ENCODE measurements around the gene PRKCE. TPM values are rescaled to one million over a fixed set of nuclear protein-coding genes. Genes with fewer than 3 reads are reported as not detected.
A peak's percentile ranks its signal among the peaks of the same experiment; 100 is the strongest.
"Not testable (repeated sequence)": the region's sequence is repeated elsewhere in the genome, so short reads cannot be mapped to it uniquely, and the experiment has no call there.

PRKCE gene
- polyA plus RNA-seq, 2 donors, result 2.6 to 2.9 TPM

GRCh38 chr2:45888167-45888566 is 236.7 kb downstream of the PRKCE start:
- WGBS, 2 donors, result 86 to 88% methylated on average over 3 of the region's 3 CpGs
- Histone ChIP-seq H3K4me3 (ENCODE audit: low read depth in 1 of 2, low read length in 2 of 2) (no peak overlapping the region), H3K4me1 (ENCODE audit: control insufficient read depth in 2 of 2, insufficient read depth in 2 of 2, low read length in 1 of 2) (peaks cover 2 to 19% of the 10 kb centered on the region in 2 donors), H3K36me3 (ENCODE audit: control insufficient read depth in 2 of 2, insufficient read depth in 2 of 2, low read length in 1 of 2) (no peaks in the 10 kb centered on the region), H3K27me3 (ENCODE audit: control insufficient read depth in 1 of 2, insufficient read depth in 2 of 2, low read length in 2 of 2) (no peaks in the 10 kb centered on the region), H3K27ac (ENCODE audit: low read depth in 2 of 2, low read length in 1 of 2) (no peak overlapping the region), H3K9me3 (ENCODE audit: control insufficient read depth in 2 of 2, insufficient read depth in 1 of 2, low read depth in 1 of 2, low read length in 1 of 2) (no peaks in the 10 kb centered on the region)

- no peaks in the 10 kb centered on the region for H3K36me3 ChIP-seq (ENCODE audit: control insufficient read depth in 2 of 2, insufficient read depth in 2 of 2, low read length in 1 of 2)
- no peaks in the 10 kb centered on the region for H3K9me3 ChIP-seq (ENCODE audit: control insufficient read depth in 2 of 2, insufficient read depth in 1 of 2, low read depth in 1 of 2, low read length in 1 of 2)
- WGBS, 2 donors, result 83 to 95% methylated on average over 4 of the region's 4 CpGs
- H3K4me1 ChIP-seq (ENCODE audit: control insufficient read depth in 2 of 2, insufficient read depth in 2 of 2, low read length in 1 of 2), result peaks cover 0 to 17% of the 10 kb centered on the region in 2 donors
- H3K27ac ChIP-seq (ENCODE audit: low read depth in 2 of 2, low read length in 1 of 2), result peak overlapping the region in 1 of 2 donors; percentile 41
- no peak overlapping the region for H3K4me3 ChIP-seq (ENCODE audit: low read depth in 1 of 2, low read length in 2 of 2)
- H3K27me3 ChIP-seq (ENCODE audit: control insufficient read depth in 1 of 2, insufficient read depth in 2 of 2, low read length in 2 of 2), result no peaks in the 10 kb centered on the region
These were observed 237.2 kb downstream of the PRKCE start for GRCh38 chr2:45888641-45889040.

- Histone ChIP-seq H3K4me3 (ENCODE audit: low read depth in 1 of 2, low read length in 2 of 2) (no peak overlapping the region), H3K27ac (ENCODE audit: low read depth in 2 of 2, low read length in 1 of 2) (no peak overlapping the region), H3K36me3 (ENCODE audit: control insufficient read depth in 2 of 2, insufficient read depth in 2 of 2, low read length in 1 of 2) (no peaks in the 10 kb centered on the region), H3K9me3 (ENCODE audit: control insufficient read depth in 2 of 2, insufficient read depth in 1 of 2, low read depth in 1 of 2, low read length in 1 of 2) (no peaks in the 10 kb centered on the region), H3K4me1 (ENCODE audit: control insufficient read depth in 2 of 2, insufficient read depth in 2 of 2, low read length in 1 of 2) (peaks cover 0 to 17% of the 10 kb centered on the region in 2 donors), H3K27me3 (ENCODE audit: control insufficient read depth in 1 of 2, insufficient read depth in 2 of 2, low read length in 2 of 2) (no peaks in the 10 kb centered on the region)
- WGBS, 2 donors, result 61 to 66% methylated on average over 8 of the region's 8 CpGs
These were observed 237.6 kb downstream of the PRKCE start for GRCh38 chr2:45889053-45889452.

- Histone ChIP-seq H3K36me3 (ENCODE audit: control insufficient read depth in 2 of 2, insufficient read depth in 2 of 2, low read length in 1 of 2) (no peaks in the 10 kb centered on the region), H3K4me3 (ENCODE audit: low read depth in 1 of 2, low read length in 2 of 2) (no peak overlapping the region), H3K27ac (ENCODE audit: low read depth in 2 of 2, low read length in 1 of 2) (no peak overlapping the region), H3K4me1 (ENCODE audit: control insufficient read depth in 2 of 2, insufficient read depth in 2 of 2, low read length in 1 of 2) (peaks cover 0 to 17% of the 10 kb centered on the region in 2 donors), H3K27me3 (ENCODE audit: control insufficient read depth in 1 of 2, insufficient read depth in 2 of 2, low read length in 2 of 2) (no peaks in the 10 kb centered on the region), H3K9me3 (ENCODE audit: control insufficient read depth in 2 of 2, insufficient read depth in 1 of 2, low read depth in 1 of 2, low read length in 1 of 2) (no peaks in the 10 kb centered on the region)
- WGBS, 2 donors, result 71 to 75% methylated on average over 7 of the region's 7 CpGs
These were observed 238.3 kb downstream of the PRKCE start for GRCh38 chr2:45889620-45890370.

GRCh38 chr2:45890371-45890646 is 238.8 kb downstream of the PRKCE start:
- H3K36me3 ChIP-seq (ENCODE audit: control insufficient read depth in 2 of 2, insufficient read depth in 2 of 2, low read length in 1 of 2); H3K27ac ChIP-seq (ENCODE audit: low read depth in 2 of 2, low read length in 1 of 2); H3K9me3 ChIP-seq (ENCODE audit: control insufficient read depth in 2 of 2, insufficient read depth in 1 of 2, low read depth in 1 of 2, low read length in 1 of 2); H3K4me3 ChIP-seq (ENCODE audit: low read depth in 1 of 2, low read length in 2 of 2); H3K27me3 ChIP-seq (ENCODE audit: control insufficient read depth in 1 of 2, insufficient read depth in 2 of 2, low read length in 2 of 2): not testable (repeated sequence)
- peaks cover 0 to 17% of the 10 kb centered on the region in 2 donors for H3K4me1 ChIP-seq (ENCODE audit: control insufficient read depth in 2 of 2, insufficient read depth in 2 of 2, low read length in 1 of 2)
- WGBS, 2 donors, result 96 to 99% methylated on average over 6 of the region's 6 CpGs

GRCh38 chr2:45890819-45891218 is 239.3 kb downstream of the PRKCE start:
- Histone ChIP-seq H3K4me1 (ENCODE audit: control insufficient read depth in 2 of 2, insufficient read depth in 2 of 2, low read length in 1 of 2) (peaks cover 0 to 17% of the 10 kb centered on the region in 2 donors), H3K36me3 (ENCODE audit: control insufficient read depth in 2 of 2, insufficient read depth in 2 of 2, low read length in 1 of 2) (no peaks in the 10 kb centered on the region), H3K27ac (ENCODE audit: low read depth in 2 of 2, low read length in 1 of 2) (no peak overlapping the region), H3K9me3 (ENCODE audit: control insufficient read depth in 2 of 2, insufficient read depth in 1 of 2, low read depth in 1 of 2, low read length in 1 of 2) (no peaks in the 10 kb centered on the region), H3K4me3 (ENCODE audit: low read depth in 1 of 2, low read length in 2 of 2) (no peak overlapping the region), H3K27me3 (ENCODE audit: control insufficient read depth in 1 of 2, insufficient read depth in 2 of 2, low read length in 2 of 2) (no peaks in the 10 kb centered on the region)
- 68 to 80% methylated on average over 5 of the region's 5 CpGs for WGBS, 2 donors

- Histone ChIP-seq H3K4me3 (ENCODE audit: low read depth in 1 of 2, low read length in 2 of 2) (no peak overlapping the region), H3K9me3 (ENCODE audit: control insufficient read depth in 2 of 2, insufficient read depth in 1 of 2, low read depth in 1 of 2, low read length in 1 of 2) (no peaks in the 10 kb centered on the region), H3K4me1 (ENCODE audit: control insufficient read depth in 2 of 2, insufficient read depth in 2 of 2, low read length in 1 of 2) (peaks cover 0 to 14% of the 10 kb centered on the region in 2 donors), H3K27ac (ENCODE audit: low read depth in 2 of 2, low read length in 1 of 2) (no peak overlapping the region), H3K27me3 (ENCODE audit: control insufficient read depth in 1 of 2, insufficient read depth in 2 of 2, low read length in 2 of 2) (no peaks in the 10 kb centered on the region), H3K36me3 (ENCODE audit: control insufficient read depth in 2 of 2, insufficient read depth in 2 of 2, low read length in 1 of 2) (no peaks in the 10 kb centered on the region)
- WGBS, 2 donors, result 43 to 48% methylated on average over 8 of the region's 8 CpGs
These were observed 240.4 kb downstream of the PRKCE start for GRCh38 chr2:45891719-45892424.

- H3K27me3 ChIP-seq (ENCODE audit: control insufficient read depth in 1 of 2, insufficient read depth in 2 of 2, low read length in 2 of 2), result no peaks in the 10 kb centered on the region
- no peaks in the 10 kb centered on the region for H3K9me3 ChIP-seq (ENCODE audit: control insufficient read depth in 2 of 2, insufficient read depth in 1 of 2, low read depth in 1 of 2, low read length in 1 of 2)
- H3K4me3 ChIP-seq (ENCODE audit: low read depth in 1 of 2, low read length in 2 of 2), result no peak overlapping the region
- peaks cover 0 to 14% of the 10 kb centered on the region in 2 donors for H3K4me1 ChIP-seq (ENCODE audit: control insufficient read depth in 2 of 2, insufficient read depth in 2 of 2, low read length in 1 of 2)
- WGBS, 2 donors, result 33 to 39% methylated on average over 3 of the region's 3 CpGs
- no peak overlapping the region for H3K27ac ChIP-seq (ENCODE audit: low read depth in 2 of 2, low read length in 1 of 2)
- no peaks in the 10 kb centered on the region for H3K36me3 ChIP-seq (ENCODE audit: control insufficient read depth in 2 of 2, insufficient read depth in 2 of 2, low read length in 1 of 2)
These were observed 240.9 kb downstream of the PRKCE start for GRCh38 chr2:45892425-45892745.

GRCh38 chr2:45892757-45893156 is 241.3 kb downstream of the PRKCE start:
- H3K4me3 ChIP-seq (ENCODE audit: low read depth in 1 of 2, low read length in 2 of 2), result no peak overlapping the region
- 25 to 30% methylated on average over 7 of the region's 7 CpGs for WGBS, 2 donors
- no peaks in the 10 kb centered on the region for H3K9me3 ChIP-seq (ENCODE audit: control insufficient read depth in 2 of 2, insufficient read depth in 1 of 2, low read depth in 1 of 2, low read length in 1 of 2)
- no peak overlapping the region for H3K27ac ChIP-seq (ENCODE audit: low read depth in 2 of 2, low read length in 1 of 2)
- no peaks in the 10 kb centered on the region for H3K27me3 ChIP-seq (ENCODE audit: control insufficient read depth in 1 of 2, insufficient read depth in 2 of 2, low read length in 2 of 2)
- H3K36me3 ChIP-seq (ENCODE audit: control insufficient read depth in 2 of 2, insufficient read depth in 2 of 2, low read length in 1 of 2), result no peaks in the 10 kb centered on the region
- peaks cover 0 to 14% of the 10 kb centered on the region in 2 donors for H3K4me1 ChIP-seq (ENCODE audit: control insufficient read depth in 2 of 2, insufficient read depth in 2 of 2, low read length in 1 of 2)

GRCh38 chr2:45894211-45894610 is 242.7 kb downstream of the PRKCE start:
- Histone ChIP-seq H3K4me3 (ENCODE audit: low read depth in 1 of 2, low read length in 2 of 2) (no peak overlapping the region), H3K9me3 (ENCODE audit: control insufficient read depth in 2 of 2, insufficient read depth in 1 of 2, low read depth in 1 of 2, low read length in 1 of 2) (no peaks in the 10 kb centered on the region), H3K4me1 (ENCODE audit: control insufficient read depth in 2 of 2, insufficient read depth in 2 of 2, low read length in 1 of 2) (peaks cover 0 to 14% of the 10 kb centered on the region in 2 donors), H3K27me3 (ENCODE audit: control insufficient read depth in 1 of 2, insufficient read depth in 2 of 2, low read length in 2 of 2) (no peaks in the 10 kb centered on the region), H3K36me3 (ENCODE audit: control insufficient read depth in 2 of 2, insufficient read depth in 2 of 2, low read length in 1 of 2) (no peaks in the 10 kb centered on the region), H3K27ac (ENCODE audit: low read depth in 2 of 2, low read length in 1 of 2) (no peak overlapping the region)
- WGBS, 2 donors, result 91% methylated on average over 4 of the region's 4 CpGs

Measured in esophagus (tissue), 2 donors.